GM19043 (cell line): ENCODE results near the gene OSBP2.

Source experiments
- ATAC-seq: cut with Tn5 transposase; IDR thresholded peaks from one replicate; pipeline ENCODE4 v1.9.1; 2021; ENCODE audit warnings: low read depth; ENCODE audit not compliant: unreplicated experiment

Gene OSBP2, protein sequence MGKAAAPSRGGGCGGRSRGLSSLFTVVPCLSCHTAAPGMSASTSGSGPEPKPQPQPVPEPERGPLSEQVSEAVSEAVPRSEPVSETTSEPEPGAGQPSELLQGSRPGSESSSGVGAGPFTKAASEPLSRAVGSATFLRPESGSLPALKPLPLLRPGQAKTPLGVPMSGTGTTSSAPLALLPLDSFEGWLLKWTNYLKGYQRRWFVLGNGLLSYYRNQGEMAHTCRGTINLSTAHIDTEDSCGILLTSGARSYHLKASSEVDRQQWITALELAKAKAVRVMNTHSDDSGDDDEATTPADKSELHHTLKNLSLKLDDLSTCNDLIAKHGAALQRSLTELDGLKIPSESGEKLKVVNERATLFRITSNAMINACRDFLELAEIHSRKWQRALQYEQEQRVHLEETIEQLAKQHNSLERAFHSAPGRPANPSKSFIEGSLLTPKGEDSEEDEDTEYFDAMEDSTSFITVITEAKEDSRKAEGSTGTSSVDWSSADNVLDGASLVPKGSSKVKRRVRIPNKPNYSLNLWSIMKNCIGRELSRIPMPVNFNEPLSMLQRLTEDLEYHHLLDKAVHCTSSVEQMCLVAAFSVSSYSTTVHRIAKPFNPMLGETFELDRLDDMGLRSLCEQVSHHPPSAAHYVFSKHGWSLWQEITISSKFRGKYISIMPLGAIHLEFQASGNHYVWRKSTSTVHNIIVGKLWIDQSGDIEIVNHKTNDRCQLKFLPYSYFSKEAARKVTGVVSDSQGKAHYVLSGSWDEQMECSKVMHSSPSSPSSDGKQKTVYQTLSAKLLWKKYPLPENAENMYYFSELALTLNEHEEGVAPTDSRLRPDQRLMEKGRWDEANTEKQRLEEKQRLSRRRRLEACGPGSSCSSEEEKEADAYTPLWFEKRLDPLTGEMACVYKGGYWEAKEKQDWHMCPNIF

DNA sequence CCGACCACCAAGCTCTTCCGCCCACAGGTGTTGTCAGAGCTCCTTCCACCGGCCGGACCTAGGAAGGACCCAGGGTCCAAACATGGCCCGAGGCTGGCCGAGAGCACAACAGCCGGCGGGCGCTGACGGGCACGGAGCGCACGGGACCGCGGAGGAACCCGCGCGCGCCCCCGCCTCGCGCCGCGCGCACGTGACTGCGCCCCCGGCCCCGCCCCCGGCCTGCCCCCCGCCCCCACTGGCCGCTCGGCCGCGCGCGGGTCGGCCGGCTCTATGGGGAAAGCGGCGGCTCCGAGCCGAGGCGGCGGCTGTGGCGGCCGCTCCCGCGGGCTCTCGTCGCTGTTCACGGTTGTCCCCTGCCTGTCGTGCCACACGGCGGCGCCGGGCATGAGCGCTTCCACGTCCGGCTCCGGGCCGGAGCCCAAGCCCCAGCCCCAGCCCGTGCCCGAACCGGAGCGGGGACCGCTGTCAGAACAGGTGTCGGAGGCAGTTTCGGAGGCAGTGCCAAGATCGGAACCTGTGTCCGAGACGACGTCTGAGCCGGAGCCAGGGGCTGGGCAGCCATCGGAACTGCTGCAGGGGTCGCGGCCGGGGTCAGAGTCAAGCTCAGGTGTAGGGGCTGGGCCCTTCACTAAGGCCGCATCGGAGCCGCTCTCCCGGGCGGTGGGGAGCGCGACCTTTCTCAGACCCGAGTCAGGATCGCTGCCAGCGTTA is at the start of gene OSBP2:
TSS of gene OSBP2 (plus strand) at position 235 of the 711 bp plus-strand sequence. CDS start at position 271, 36 bp downstream.
- ATAC-seq: no peak

DNA sequence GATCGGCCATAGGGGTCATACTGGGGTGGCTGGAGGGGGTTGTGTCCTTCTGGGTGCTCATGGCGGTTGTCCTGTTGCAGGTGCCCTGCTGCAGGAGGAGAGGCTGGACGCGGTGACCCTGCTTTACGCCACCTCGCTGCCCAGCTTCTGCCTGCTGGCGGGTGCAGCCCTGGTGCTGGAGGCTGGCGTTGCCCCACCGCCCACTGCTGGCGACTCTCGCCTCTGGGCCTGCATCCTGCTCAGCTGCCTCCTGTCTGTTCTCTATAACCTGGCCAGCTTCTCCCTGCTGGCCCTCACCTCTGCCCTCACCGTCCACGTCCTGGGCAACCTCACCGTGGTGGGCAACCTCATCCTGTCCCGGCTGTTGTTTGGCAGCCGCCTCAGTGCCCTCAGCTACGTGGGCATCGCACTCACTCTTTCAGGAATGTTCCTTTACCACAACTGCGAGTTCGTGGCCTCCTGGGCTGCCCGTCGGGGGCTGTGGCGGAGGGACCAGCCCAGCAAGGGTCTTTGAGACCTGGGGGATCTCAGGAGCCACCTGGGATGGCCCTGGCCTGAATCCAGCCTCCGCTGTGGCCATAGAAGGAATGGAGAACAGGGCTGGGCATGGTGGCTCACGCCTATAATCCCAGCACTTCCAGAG is 48.0 kb upstream of the OSBP2 start:
- no peak for ATAC-seq

- ATAC-seq: no peak
Measured at GRCh38 chr22:30647536-30647935, 47.1 kb upstream of the OSBP2 start.

GRCh38 chr22:30648825-30649224 is 45.8 kb upstream of the OSBP2 start:
- no peak for ATAC-seq

- ATAC-seq: no peak
Measured at GRCh38 chr22:30649430-30650007, 45.2 kb upstream of the OSBP2 start.

GRCh38 chr22:30650508-30651116 is 44.1 kb upstream of the OSBP2 start:
- ATAC-seq: no peak

DNA sequence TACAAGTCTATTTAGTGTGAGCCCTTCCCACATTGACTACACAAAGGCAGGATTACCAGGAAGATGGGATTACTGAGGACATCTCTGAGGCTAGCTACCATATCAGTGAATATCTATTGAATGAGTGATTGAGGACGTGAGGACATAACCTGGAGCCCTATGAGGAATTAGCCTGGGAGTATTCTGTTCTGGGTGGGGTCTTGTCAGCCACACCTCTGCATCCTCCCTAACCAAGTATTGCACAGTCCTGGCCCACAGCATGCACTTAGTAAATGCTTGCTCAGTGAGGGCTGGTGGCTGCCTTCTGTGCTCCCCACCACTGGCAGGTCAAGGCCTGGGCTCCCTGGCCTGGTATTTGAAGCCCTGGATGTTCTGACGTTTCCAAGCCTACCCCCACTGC is 41.8 kb upstream of the OSBP2 start:
- ATAC-seq: no peak

DNA sequence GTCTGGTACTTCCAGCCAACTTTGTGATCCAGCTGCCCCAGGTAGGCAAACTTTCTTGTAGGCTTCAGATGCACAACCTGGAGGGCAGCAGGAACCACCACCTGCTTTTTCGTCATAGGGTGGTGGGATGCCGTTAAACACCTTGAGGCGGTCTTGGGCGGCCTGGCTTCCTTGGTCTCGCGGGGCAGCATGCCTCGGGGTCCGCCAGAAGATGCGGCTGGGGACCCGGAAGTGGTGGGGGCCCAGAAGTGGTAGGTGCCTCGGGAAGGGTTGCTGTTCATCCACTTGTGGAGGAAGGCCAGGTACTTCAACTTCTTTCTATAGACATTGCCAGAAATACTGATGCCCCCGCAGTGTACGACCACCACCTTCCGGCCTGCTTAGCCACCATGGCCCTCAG is 40.3 kb upstream of the OSBP2 start:
- no peak for ATAC-seq

DNA sequence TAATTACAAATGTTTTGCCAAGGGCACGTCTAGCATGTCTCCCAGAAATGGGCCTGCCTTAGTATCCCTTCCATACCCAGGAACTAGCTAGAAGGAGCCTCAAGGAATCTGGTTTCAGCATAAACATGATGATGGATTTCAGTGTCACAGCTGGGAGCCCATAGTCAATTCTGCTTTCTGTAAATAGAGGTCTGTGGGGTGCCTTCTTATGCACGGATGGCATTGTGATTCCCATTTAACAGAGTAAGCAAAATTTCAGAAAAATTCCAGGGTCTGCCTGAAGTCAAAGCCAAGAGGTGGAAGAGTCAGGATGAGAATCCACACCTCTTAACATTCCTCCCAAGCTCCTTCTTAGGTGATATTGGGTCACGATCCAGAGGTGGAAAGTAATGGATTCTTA is 39.1 kb upstream of the OSBP2 start:
- ATAC-seq: no peak

GRCh38 chr22:30662040-30662439 is 32.6 kb upstream of the OSBP2 start:
- ATAC-seq: no peak

GRCh38 chr22:30664798-30665197 is 29.9 kb upstream of the OSBP2 start:
- ATAC-seq: no peak

DNA sequence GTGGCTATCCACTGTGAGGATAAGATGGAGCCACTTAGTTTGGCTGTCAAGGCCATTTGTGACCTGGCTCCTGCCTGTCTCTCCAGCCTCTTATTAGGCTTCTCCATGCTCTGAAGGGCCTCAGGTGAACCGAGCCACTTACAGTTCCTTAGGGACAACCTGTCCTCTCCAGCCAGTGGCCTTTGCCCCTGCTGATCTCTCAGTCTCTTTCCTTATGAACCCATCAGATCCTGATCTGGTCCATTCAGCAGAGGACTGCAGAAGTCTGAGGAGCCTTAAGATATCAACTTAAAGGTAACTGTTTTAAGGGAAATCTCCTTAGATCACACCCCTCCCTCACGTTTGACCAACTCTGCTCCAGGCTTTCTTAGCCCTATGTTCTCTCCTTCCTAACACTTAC is 29.4 kb upstream of the OSBP2 start:
- no peak for ATAC-seq

- ATAC-seq: no peak
Measured at GRCh38 chr22:30665786-30666185, 28.9 kb upstream of the OSBP2 start.

DNA sequence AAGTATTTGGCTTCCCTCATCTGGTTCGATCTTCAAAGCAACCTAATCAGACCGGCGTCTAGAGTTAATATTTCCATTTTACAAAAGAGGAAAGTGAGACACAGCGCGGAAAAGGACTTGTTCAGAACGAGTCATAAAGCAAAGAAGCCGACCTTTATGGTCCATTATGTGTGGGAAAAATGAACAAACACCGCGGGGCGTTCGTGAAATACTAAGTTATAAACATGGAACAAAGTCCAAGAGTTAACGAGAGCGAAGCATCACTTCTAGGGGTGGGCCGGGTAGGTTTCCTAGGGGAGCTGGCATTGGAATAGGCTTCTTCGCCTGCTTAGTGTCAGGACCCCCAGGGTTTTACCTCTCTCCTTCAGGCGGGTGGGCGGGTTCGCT is 27.6 kb upstream of the OSBP2 start:
- ATAC-seq: no peak

- peak; percentile 89 for ATAC-seq
Measured at GRCh38 chr22:30667494-30668385, 26.9 kb upstream of the OSBP2 start, which contains the start of gene DUSP18. Gene DUSP18 (minus strand): TSS chr22:30667875. CDS start chr22:30664003, 3,872 bp downstream.

DNA sequence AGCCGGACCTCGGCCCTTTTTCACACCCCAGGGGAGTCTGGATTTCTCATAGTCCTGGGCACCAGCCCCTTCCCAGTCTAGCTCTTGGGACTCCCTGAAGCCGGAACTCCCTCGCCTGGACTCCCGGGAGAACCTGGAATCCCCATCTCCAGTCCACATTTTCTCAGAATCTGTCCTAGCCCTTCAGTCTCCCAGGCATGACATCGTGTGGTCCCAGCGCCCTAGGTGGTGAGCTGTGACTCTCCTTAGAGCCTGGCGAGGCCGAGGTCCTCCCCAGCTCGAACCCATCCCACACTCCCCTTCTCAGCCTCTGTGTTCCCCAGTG is 26.3 kb upstream of the OSBP2 start:
- ATAC-seq: no peak

DNA sequence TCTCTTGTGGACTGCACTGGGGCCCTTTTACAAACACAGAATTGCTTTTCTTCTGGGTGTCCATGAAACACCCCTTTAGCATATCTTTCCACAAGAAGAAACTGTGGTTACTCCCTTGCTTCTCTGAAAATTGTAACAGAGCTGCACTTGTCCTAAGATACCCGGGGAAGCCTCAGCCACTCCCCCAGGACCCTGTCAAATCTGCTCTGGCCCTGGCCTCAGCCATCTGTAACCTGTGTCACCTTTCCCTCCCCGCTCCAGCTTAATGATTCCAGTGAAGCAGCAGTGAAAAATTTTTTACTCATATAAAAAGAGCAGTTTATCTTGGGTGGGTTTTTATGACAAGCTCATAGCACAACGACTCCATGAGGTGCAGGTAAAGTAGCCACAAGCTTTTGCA is 23.6 kb upstream of the OSBP2 start:
- no peak for ATAC-seq

- no peak for ATAC-seq
Measured at GRCh38 chr22:30673136-30673535, 21.5 kb upstream of the OSBP2 start.

- ATAC-seq: no peak
Measured at GRCh38 chr22:30674482-30674881, 20.2 kb upstream of the OSBP2 start.
